Neural progenitor cell (in vitro differentiated cells): ENCODE data around the gene ACYP2.

Experiments used
- CTCF ChIP-seq: fragments of 200-600 bp; sonication (generic); IDR thresholded peaks from 2 replicates; pipeline ENCODE4 v1.5.1; 2017; ENCODE audit warnings: antibody characterized with exemption, mild to moderate bottlenecking
- EZH2 ChIP-seq: fragments of 200-600 bp; sonication (generic); IDR thresholded peaks from 2 replicates; pipeline ENCODE4 v1.6.1; 2017; ENCODE audit warnings: antibody characterized with exemption, mild to moderate bottlenecking, moderate library complexity
- EZH2phosphoT487 ChIP-seq: fragments of 200-600 bp; sonication (generic); IDR thresholded peaks from 2 replicates; pipeline ENCODE4 v1.6.1; 2017; ENCODE audit warnings: antibody characterized with exemption

GRCh38 chr2:54267577-54267976, 152.2 kb downstream of the ACYP2 start:
- no peak for TF ChIP-seq EZH2
- TF ChIP-seq CTCF = no peak
- no peak for TF ChIP-seq EZH2phosphoT487
